ENCODE results near the gene ARHGAP44. TPM values are rescaled to one million over a fixed set of nuclear protein-coding genes. Genes with fewer than 3 reads are reported as not detected.

ARHGAP44 gene
- total and polyA plus RNA-seq, 2 of the 13 experiments (the other 11 are each of a cell fraction or from before 2014, with no cell fraction given), result 0.79 to 3.1 TPM

GRCh38 chr17:13017655-13018459 is 228.6 kb downstream of the ARHGAP44 start, which contains the start of gene ELAC2 (continued):
- TF ChIP-seq ZNF142 (CRISPR knock-in tag; IDR thresholded peaks at IDR 0.05), result no peak
- TF ChIP-seq ZNF672 (CRISPR knock-in tag; IDR thresholded peaks at IDR 0.05), result no peak
- no peak for TF ChIP-seq PTBP1 (IDR thresholded peaks at IDR 0.05; ENCODE audit: low read depth, low read length, poor library complexity, severe bottlenecking)
- TF ChIP-seq ZNF878 (CRISPR knock-in tag; IDR thresholded peaks at IDR 0.05), result 0 out of 2 replicates have a peak, but pooled peaks have one; percentile 60
- peak; percentile 38; the same call in 1 of the 2 replicates for TF ChIP-seq ATF3 (CRISPR knock-in tag; IDR thresholded peaks at IDR 0.05)
- TF ChIP-seq ZNF660 (CRISPR knock-in tag; IDR thresholded peaks at IDR 0.05; ENCODE audit: borderline replicate concordance, low read depth), result no peak
- peak; percentile 42 for TF ChIP-seq FOXO1 (CRISPR knock-in tag; IDR thresholded peaks at IDR 0.05)
- no peak for TF ChIP-seq ZNF232 (CRISPR knock-in tag; IDR thresholded peaks at IDR 0.05; ENCODE audit: borderline replicate concordance)
- TF ChIP-seq ZNF260 (CRISPR knock-in tag; IDR thresholded peaks at IDR 0.05; ENCODE audit: borderline replicate concordance, low read depth), result no peak
- TF ChIP-seq TFDP2 (CRISPR knock-in tag; IDR thresholded peaks at IDR 0.05), result peak; percentile 73
- TF ChIP-seq ZNF274 (CRISPR knock-in tag; IDR thresholded peaks at IDR 0.05), result no peak
- TF ChIP-seq HDAC2 (CRISPR knock-in tag; IDR thresholded peaks at IDR 0.05), result peak; percentile 16; the same call in 1 of the 2 replicates
- no peak for TF ChIP-seq ZNF281 (CRISPR knock-in tag; IDR thresholded peaks at IDR 0.05; ENCODE audit: borderline replicate concordance)
- TF ChIP-seq SSRP1 (CRISPR knock-in tag; IDR thresholded peaks at IDR 0.05), result no peak
- no peak for TF ChIP-seq CBX5 (CRISPR knock-in tag; IDR thresholded peaks at IDR 0.05; ENCODE audit: borderline replicate concordance)

Data from HepG2 (cell line).